GM03348 (cell line): ENCODE measurements around the gene AMBRA1.

ENCODE experiments used
- DNase-seq: peaks from one replicate; pipeline ENCODE4 v3.0.0; 2012; ENCODE audit warnings: low spot score

Gene AMBRA1

DNA sequence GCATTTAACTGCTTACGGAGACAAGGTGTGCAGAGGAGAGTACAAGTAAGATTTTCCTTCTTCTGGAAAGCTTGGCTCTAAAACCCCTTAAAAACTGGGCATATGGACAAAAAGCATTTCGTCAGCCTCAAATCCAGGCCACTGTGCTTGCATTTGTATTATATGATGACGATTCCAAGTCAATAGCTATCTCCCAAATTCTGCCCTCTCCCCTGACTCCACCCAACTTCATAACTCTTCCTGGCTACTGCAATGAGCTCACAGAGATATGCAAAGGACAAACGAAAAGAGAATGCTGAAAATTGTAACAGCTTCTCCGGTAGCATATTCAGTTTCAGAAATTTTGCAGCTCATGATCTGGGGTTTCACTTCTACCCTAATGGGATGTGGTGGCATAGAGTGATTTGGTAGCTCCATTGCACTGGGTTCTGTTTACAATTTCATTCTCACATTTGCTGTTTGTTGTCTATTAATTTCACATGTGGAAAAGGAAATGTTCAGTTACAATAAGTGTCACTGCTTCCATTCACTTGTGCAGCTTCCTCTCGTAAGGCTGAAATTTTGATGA, 156.6 kb downstream of the AMBRA1 start:
- no peak for DNase-seq

- DNase-seq = no peak
These were observed 157.7 kb downstream of the AMBRA1 start for GRCh38 chr11:46436113-46436512.

- DNase-seq = no peak
These were observed 158.1 kb downstream of the AMBRA1 start for GRCh38 chr11:46435679-46436078.

DNA sequence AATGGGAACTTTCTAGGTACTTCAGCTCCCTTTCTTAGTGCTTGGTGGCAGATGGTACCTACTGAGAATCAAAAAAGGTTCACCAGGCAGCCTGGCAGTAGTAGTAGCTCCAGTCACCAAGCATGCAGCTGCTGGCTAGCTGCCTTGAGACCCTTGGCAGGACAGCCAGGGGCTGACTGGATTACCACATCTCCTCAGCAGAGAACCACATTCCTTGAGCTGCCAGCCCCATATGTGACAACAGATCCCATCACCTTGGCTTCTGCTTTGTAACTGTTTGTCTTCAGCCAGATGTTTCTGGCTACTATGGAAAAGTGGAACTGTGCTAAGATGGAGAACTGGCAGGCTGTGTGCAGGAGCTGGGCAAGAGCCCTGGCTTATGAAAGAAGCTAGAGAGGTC, 162.6 kb downstream of the AMBRA1 start:
- DNase-seq = no peak

- peak; percentile 27 for DNase-seq
These were observed 164.1 kb downstream of the AMBRA1 start for GRCh38 chr11:46429717-46430116.

- no peak for DNase-seq
These were observed 166.5 kb downstream of the AMBRA1 start for GRCh38 chr11:46427364-46427763.

DNA sequence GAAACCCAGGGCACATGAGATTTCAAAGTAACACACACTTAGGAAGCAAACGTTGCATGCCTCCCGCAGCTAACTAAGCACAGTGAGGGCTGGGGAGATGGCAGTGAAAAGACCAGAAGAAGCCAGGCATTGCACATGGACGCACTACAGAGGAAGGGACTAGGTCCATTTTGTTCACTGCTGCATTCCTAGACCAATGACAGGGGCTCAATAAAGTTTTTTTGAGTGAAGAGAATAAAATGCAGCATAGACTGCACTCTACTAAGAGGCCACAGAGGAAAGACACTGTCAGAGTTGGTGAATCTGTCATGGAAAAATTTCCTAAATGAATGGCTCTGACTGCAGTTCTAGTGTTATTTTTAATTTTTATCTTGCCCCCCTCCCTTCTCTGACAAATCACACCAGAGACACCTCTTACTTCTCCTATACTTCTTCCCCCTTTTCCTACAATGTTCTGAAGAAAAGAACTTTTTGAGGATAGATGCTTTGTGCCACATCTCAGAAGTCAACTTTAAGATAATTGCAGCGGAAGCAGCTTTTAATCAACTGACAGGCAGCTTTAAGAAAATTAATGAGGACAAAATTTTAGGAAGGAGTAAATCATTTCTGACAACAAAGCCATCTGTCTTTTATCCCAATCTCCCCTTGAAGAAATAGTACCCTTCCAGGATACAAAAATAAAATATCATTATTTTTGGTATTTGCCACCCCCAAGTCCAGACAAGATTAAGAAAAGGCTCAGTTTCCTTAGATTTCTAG, 167.4 kb downstream of the AMBRA1 start:
- no peak for DNase-seq

- no peak for DNase-seq
These were observed 171.2 kb downstream of the AMBRA1 start for GRCh38 chr11:46422588-46422987.

- DNase-seq = no peak
These were observed 172.5 kb downstream of the AMBRA1 start for GRCh38 chr11:46421257-46421880.

DNA sequence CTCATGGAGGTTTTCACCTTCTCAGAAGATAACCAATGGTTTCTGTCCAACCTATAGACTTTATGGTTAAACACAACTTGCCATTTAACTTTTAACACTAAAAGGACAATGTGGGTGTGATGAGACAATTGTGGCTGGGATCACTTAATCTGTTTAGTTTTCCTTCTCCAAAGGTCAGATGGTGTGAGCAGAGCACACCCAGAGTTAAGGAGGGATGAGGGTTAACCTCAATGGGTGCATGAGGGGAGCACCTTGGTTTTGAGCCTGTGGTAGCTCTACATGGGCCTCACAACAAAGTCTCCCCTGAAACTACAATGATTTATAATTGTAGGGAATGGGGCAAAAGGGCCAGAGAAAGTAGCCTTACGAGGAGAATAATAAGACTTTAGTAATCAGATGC, 173.3 kb downstream of the AMBRA1 start:
- DNase-seq = no peak

- no peak for DNase-seq
These were observed 175.1 kb downstream of the AMBRA1 start for GRCh38 chr11:46418751-46419150.

- no peak for DNase-seq
These were observed 176.1 kb downstream of the AMBRA1 start for GRCh38 chr11:46417711-46418110.

DNA sequence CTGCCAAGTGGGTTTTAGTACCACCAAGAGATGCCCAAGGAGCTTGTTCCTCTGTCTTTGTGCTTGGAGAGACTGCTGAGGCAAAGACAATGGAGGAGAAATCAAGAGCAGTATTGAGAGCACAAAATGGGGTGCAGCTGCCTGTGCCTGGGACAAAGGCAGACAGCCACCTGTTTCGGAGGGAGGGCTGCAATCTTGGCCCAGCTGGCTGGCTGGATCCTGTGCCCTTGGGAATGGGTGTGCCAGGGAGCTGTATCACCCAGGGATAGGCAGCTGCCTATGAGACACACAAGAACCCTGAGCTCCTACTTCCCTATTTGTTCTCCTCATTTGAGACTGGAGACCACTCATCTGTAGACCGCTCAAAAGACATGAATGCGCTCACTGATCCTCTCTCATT, 178.9 kb downstream of the AMBRA1 start:
- no peak for DNase-seq

DNA sequence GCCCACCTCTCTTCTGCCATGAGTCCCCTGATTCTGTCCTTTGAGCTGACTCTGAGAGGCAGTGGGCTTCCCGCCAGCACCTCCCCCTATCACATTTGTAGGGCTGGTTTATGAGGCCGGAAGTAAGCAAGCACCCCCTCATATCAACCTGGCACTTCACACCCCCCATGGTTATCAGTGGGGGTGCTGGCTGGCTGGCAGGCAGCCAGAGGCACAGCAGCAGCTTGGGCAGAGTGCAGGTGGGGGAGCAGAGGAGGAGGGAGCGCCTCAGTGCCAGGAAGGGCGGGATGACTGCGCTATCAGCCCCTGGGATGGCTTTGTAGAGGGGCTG, 179.4 kb downstream of the AMBRA1 start:
- DNase-seq = no peak

GRCh38 chr11:46413760-46414465, 179.9 kb downstream of the AMBRA1 start:
- DNase-seq = no peak

- no peak for DNase-seq
These were observed 183.8 kb downstream of the AMBRA1 start for GRCh38 chr11:46410021-46410420.

GRCh38 chr11:46408407-46408986, 185.3 kb downstream of the AMBRA1 start:
- DNase-seq = no peak

DNA sequence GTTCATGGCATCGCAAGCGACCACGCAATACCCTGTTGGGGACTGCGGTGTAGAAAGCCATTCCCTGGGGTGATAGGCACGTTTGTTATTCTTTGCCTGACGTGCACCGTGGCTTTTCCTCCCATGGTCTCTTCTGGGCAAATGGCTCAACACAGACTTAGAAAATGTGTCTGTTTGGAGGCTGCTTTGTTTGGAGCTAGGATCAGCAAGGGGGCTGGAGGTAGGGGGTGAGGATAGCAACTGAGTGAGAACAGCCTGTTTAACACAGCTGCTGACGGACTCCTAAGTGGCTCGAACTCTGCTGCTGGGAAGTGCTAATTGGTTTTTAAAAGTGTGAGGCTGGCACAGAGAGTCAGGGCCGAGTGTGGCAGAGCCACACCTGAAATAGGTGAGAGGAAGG, 186.2 kb downstream of the AMBRA1 start:
- no peak for DNase-seq

DNA sequence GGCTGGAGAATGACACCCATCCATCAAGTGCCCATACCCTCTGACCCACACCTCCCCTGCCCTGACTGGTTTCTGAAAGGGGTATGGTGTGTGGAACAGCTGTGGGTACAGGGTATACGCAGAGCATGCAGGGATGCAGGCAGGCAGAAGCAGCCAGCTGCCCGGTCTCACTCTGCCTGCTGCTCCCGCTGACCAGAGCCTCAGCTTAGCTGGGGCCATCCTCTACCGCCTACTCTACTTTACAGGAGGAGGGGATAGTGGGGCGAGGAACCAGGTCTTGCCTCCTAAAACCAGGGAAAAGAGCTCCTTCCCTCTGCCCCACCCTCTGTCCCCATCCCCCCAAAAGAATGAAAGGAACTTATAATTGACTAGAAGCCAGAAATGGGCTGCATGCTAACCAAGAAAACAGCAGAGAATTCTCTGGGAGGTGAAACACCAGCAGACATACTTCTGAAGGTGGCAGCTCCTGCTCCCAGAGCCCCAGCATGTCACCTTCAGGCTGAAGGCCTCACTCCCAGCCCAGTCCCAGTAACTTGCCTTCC, 189.3 kb downstream of the AMBRA1 start:
- peak; percentile 58 for DNase-seq

- no peak for DNase-seq
These were observed 190.6 kb downstream of the AMBRA1 start for GRCh38 chr11:46402957-46403902.

GRCh38 chr11:46397526-46397925, 196.3 kb downstream of the AMBRA1 start:
- no peak for DNase-seq
